H9 (cell line): ENCODE measurements around the gene ADGB. TPM values are rescaled to one million over a fixed set of nuclear protein-coding genes. Genes with fewer than 3 reads are reported as not detected.

Experiments
- DNase-seq: peaks from one replicate; pipeline ENCODE4 v3.0.0-alpha.2; 2017
- H2AFZ ChIP-seq: one replicate; pipeline ENCODE4 v1.6.1; 2013; ENCODE audit warnings: mild to moderate bottlenecking, low read length, control low read depth, moderate library complexity
- H2AK5ac ChIP-seq: 2 replicates; pipeline ENCODE4 v1.6.1; 2013; ENCODE audit warnings: low read length, control low read depth, mixed read lengths; ENCODE audit not compliant: insufficient read length
- H2BK120ac ChIP-seq: one replicate; pipeline ENCODE4 v1.6.1; 2013; ENCODE audit warnings: low read depth, mild to moderate bottlenecking, low read length, control low read depth, inconsistent platforms; ENCODE audit not compliant: poor library complexity, severe bottlenecking
- H2BK12ac ChIP-seq: 2 replicates; pipeline ENCODE4 v1.6.1; 2013; ENCODE audit warnings: low read length, control low read depth, mixed read lengths, low read depth; ENCODE audit not compliant: insufficient read length
- H2BK15ac ChIP-seq: 2 replicates; pipeline ENCODE4 v1.6.1; 2013; ENCODE audit warnings: low read depth, low read length, control low read depth
- H2BK20ac ChIP-seq: one replicate; pipeline ENCODE4 v1.6.1; 2013; ENCODE audit warnings: low read depth, mild to moderate bottlenecking, low read length, control low read depth, inconsistent platforms; ENCODE audit not compliant: poor library complexity, severe bottlenecking
- H2BK5ac ChIP-seq: 2 replicates; pipeline ENCODE4 v1.6.1; 2013; ENCODE audit warnings: low read length, control low read depth, mixed read lengths; ENCODE audit not compliant: insufficient read length
- H3K14ac ChIP-seq: 2 replicates; pipeline ENCODE4 v1.6.1; 2013; ENCODE audit warnings: low read length, control low read depth; ENCODE audit not compliant: insufficient read depth
- H3K18ac ChIP-seq: 2 replicates; pipeline ENCODE4 v1.6.1; 2013; ENCODE audit warnings: low read depth, mild to moderate bottlenecking, mixed read lengths, low read length, control low read depth; ENCODE audit not compliant: insufficient read length
- H3K23ac ChIP-seq: 2 replicates; pipeline ENCODE4 v1.6.1; 2013; ENCODE audit warnings: low read length, control low read depth, mixed read lengths, low read depth; ENCODE audit not compliant: insufficient read length
- H3K23me2 ChIP-seq: 2 replicates; pipeline ENCODE4 v1.6.1; 2013; ENCODE audit warnings: low read depth, mild to moderate bottlenecking, mixed read lengths, low read length, control low read depth; ENCODE audit not compliant: insufficient read length, poor library complexity, severe bottlenecking
- H3K27ac ChIP-seq: 2 replicates; pipeline ENCODE4 v1.5.1; 2013; ENCODE audit warnings: low read length, control low read depth, mixed read lengths, low read depth; ENCODE audit not compliant: insufficient read length
- H3K27me3 ChIP-seq: 2 replicates; pipeline ENCODE4 v1.6.1; 2013; ENCODE audit warnings: low read length, control low read depth, inconsistent platforms; ENCODE audit not compliant: insufficient read depth
- H3K4ac ChIP-seq: 2 replicates; pipeline ENCODE4 v1.6.1; 2013; ENCODE audit warnings: low read depth, mild to moderate bottlenecking, control low read depth, inconsistent platforms, low read length, moderate library complexity
- H3K4me1 ChIP-seq: 2 replicates; pipeline ENCODE4 v1.6.1; 2013; ENCODE audit warnings: low read length, control low read depth, inconsistent platforms; ENCODE audit not compliant: insufficient read depth
- H3K4me2 ChIP-seq: 2 replicates; pipeline ENCODE4 v1.6.1; 2013; ENCODE audit warnings: low read length, control low read depth, mixed read lengths; ENCODE audit not compliant: insufficient read length, insufficient read depth
- H3K56ac ChIP-seq: 2 replicates; pipeline ENCODE4 v1.6.1; 2013; ENCODE audit warnings: low read depth, mild to moderate bottlenecking, mixed read lengths, low read length, control low read depth; ENCODE audit not compliant: insufficient read length
- H3K79me1 ChIP-seq: 2 replicates; pipeline ENCODE4 v1.6.1; 2013; ENCODE audit warnings: low read depth, mild to moderate bottlenecking, moderate library complexity, low read length, control low read depth, inconsistent platforms; ENCODE audit not compliant: insufficient read depth, poor library complexity, severe bottlenecking
- H3K79me2 ChIP-seq: 2 replicates; pipeline ENCODE4 v1.6.1; 2013; ENCODE audit warnings: low read length, control low read depth, inconsistent platforms; ENCODE audit not compliant: insufficient read depth
- H3K9ac ChIP-seq: 2 replicates; pipeline ENCODE4 v1.6.1; 2013; ENCODE audit warnings: low read length, control low read depth, mixed read lengths; ENCODE audit not compliant: insufficient read length; ENCODE audit errors: extremely low read depth
- H3K9me3 ChIP-seq: one replicate; pipeline ENCODE4 v1.6.1; 2013; ENCODE audit warnings: low read depth, low read length, inconsistent platforms; ENCODE audit not compliant: control insufficient read depth
- H3T11ph ChIP-seq: one replicate; pipeline ENCODE4 v1.6.1; 2013; ENCODE audit warnings: mild to moderate bottlenecking, low read length, control low read depth, inconsistent platforms
- H4K20me1 ChIP-seq: one replicate; pipeline ENCODE4 v1.6.1; 2013; ENCODE audit not compliant: control insufficient read depth, insufficient read length, insufficient read depth
- H4K5ac ChIP-seq: 2 replicates; pipeline ENCODE4 v1.6.1; 2013; ENCODE audit warnings: low read depth, mild to moderate bottlenecking, mixed read lengths, low read length, control low read depth; ENCODE audit not compliant: insufficient read length
- H4K8ac ChIP-seq: replicated peaks from 2 replicates; pipeline ENCODE4 v1.6.1; 2013; ENCODE audit warnings: low read length, control low read depth, mixed read lengths, low read depth; ENCODE audit not compliant: insufficient read length
- H4K91ac ChIP-seq: 2 replicates; pipeline ENCODE4 v1.6.1; 2013; ENCODE audit warnings: low read depth, mild to moderate bottlenecking, moderate library complexity, mixed read lengths, low read length, control low read depth; ENCODE audit not compliant: insufficient read length
- H3K27ac Mint-ChIP-seq, 3 experiments: 2 replicates in 2 of 3; 3 replicates in 1 of 3; pipeline ENCODE4 v1.8.0; 2020 to 2021; ENCODE audit warnings: mixed read lengths in 3 of 3, mild to moderate bottlenecking in 1 of 3, moderate library complexity in 1 of 3
- H3K27me3 Mint-ChIP-seq: 2 replicates; pipeline ENCODE4 v1.8.0; 2021; ENCODE audit warnings: low read depth, mild to moderate bottlenecking, moderate library complexity, mixed read lengths
- H3K36me3 Mint-ChIP-seq, 3 experiments: 2 replicates in 2 of 3; 3 replicates in 1 of 3; pipeline ENCODE4 v1.8.0; 2020 to 2021; ENCODE audit warnings: low read depth in 3 of 3, mixed read lengths in 3 of 3; ENCODE audit not compliant: insufficient read depth in 1 of 3
- H3K4me1 Mint-ChIP-seq, 2 experiments: 2 replicates each; pipeline ENCODE4 v1.8.0; 2020; ENCODE audit warnings: mixed read lengths in 2 of 2
- H3K4me3 Mint-ChIP-seq, 2 experiments: 2 replicates in 1 of 2; 3 replicates in 1 of 2; pipeline ENCODE4 v1.8.0; 2020 to 2021; ENCODE audit warnings: mild to moderate bottlenecking in 2 of 2, mixed read lengths in 2 of 2, moderate library complexity in 1 of 2
- H3K9me3 Mint-ChIP-seq, 2 experiments: 2 replicates in 1 of 2; 3 replicates in 1 of 2; pipeline ENCODE4 v1.8.0; 2020; ENCODE audit warnings: mild to moderate bottlenecking in 2 of 2, mixed read lengths in 2 of 2, moderate library complexity in 1 of 2
- WGBS: extraction: QIAGEN DNeasy Blood & Tissue Kit; methylation state at CpG from one replicate; pipeline ENCODE4 v1.1.7; 2013; ENCODE audit warnings: missing lambda C conversion rate, low lambda C conversion rate, mixed read lengths; ENCODE audit not compliant: insufficient read length; ENCODE audit errors: extremely low coverage; 5-methylcytosine and 5-hydroxymethylcytosine counted together
- total RNA-seq: library from RNA; stranded (reverse); gene quantifications from 2 replicates; pipeline ENCODE4 v1.2.1, GENCODE V29; 2021
- TF ChIP-seq, protein P1 (sequence below): fragments of 200-600 bp; sonication (generic); conservative IDR thresholded peaks from 3 replicates; pipeline ENCODE4 v1.8.0; 2021; ENCODE audit warnings: antibody characterized with exemption, mild to moderate bottlenecking

Gene ADGB
- total RNA-seq, 1 experiment from 2014 or later: not detected

DNA sequence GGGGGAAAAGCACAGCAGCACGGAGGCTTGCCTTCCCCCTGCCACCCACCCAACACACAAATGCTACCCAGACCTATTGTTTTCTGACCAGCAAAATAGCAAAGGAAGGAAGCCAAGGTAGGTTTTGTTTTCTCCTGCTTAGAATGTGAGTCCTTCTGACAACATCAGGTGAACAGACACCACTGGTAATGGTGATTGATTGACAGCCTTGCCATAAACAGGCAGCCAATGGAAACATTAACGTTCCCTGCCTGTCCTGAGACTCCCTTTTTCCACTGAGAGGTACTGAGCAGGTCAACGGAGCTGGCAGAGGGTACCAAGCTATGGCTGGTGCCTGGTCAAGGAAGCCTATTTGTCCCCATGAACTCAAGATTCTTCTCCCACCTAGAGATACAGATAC lies 234.4 kb downstream of the ADGB start:
- Histone ChIP-seq H3K27ac (no peak overlapping the region), H2AFZ (no peak overlapping the region), H4K8ac (no peak overlapping the region), H3T11ph (no peak overlapping the region), H2BK120ac (no peak overlapping the region), H2BK12ac (no peak overlapping the region), H2BK20ac (no peak overlapping the region), H2BK15ac (no peak overlapping the region), H4K5ac (no peak overlapping the region), H4K20me1 (no peaks in the 10 kb centered on the region), H2BK5ac (no peak overlapping the region), H3K79me1 (no peaks in the 10 kb centered on the region), H3K23me2 (no peaks in the 10 kb centered on the region), H3K4me2 (no peak overlapping the region), H3K27me3 (no peaks in the 10 kb centered on the region), H4K91ac (no peak overlapping the region), H3K4ac (no peak overlapping the region), H3K79me2 (no peaks in the 10 kb centered on the region), H3K18ac (no peak overlapping the region), H3K9ac (no peak overlapping the region), H3K4me1 (peaks cover 5% of the 10 kb centered on the region; the same call in 1 of the 2 replicates), H3K23ac (no peak overlapping the region), H3K9me3 (no peaks in the 10 kb centered on the region), H3K14ac (no peak overlapping the region), H3K56ac (no peak overlapping the region), H2AK5ac (no peak overlapping the region)
- H3K9me3 Mint-ChIP-seq: peaks cover 3 to 5% of the 10 kb centered on the region in 2 experiments; a peak in 3 of 5 replicates
- peaks cover 52 to 53% of the 10 kb centered on the region in 2 experiments for H3K4me1 Mint-ChIP-seq
- peaks cover 0 to 18% (median 3%) of the 10 kb centered on the region in 3 experiments; a peak in 5 of 7 replicates for H3K36me3 Mint-ChIP-seq
- DNase-seq: no peak
- no peak overlapping the region for H3K4me3 Mint-ChIP-seq
- WGBS: no CpG with 5 or more reads among the region's 3 CpGs
- TF ChIP-seq, protein P1, sequence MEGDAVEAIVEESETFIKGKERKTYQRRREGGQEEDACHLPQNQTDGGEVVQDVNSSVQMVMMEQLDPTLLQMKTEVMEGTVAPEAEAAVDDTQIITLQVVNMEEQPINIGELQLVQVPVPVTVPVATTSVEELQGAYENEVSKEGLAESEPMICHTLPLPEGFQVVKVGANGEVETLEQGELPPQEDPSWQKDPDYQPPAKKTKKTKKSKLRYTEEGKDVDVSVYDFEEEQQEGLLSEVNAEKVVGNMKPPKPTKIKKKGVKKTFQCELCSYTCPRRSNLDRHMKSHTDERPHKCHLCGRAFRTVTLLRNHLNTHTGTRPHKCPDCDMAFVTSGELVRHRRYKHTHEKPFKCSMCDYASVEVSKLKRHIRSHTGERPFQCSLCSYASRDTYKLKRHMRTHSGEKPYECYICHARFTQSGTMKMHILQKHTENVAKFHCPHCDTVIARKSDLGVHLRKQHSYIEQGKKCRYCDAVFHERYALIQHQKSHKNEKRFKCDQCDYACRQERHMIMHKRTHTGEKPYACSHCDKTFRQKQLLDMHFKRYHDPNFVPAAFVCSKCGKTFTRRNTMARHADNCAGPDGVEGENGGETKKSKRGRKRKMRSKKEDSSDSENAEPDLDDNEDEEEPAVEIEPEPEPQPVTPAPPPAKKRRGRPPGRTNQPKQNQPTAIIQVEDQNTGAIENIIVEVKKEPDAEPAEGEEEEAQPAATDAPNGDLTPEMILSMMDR: no peak
- peak overlapping the region in 1 of 3 experiments; percentile 65; a peak in 2 of 7 replicates for H3K27ac Mint-ChIP-seq
- H3K27me3 Mint-ChIP-seq: no peaks in the 10 kb centered on the region
